Fibroblast of lung (primary cell): Measurements from ENCODE around the gene MESD.

ENCODE experiments used
- CTCF ChIP-seq, 2 donors: IDR thresholded peaks in 1 of 2; conservative IDR thresholded peaks in 1 of 2; 1 replicate in 1 of 2; 2 replicates in 1 of 2; pipeline ENCODE4 v1.5.1; 2011 to 2012; ENCODE audit warnings: low read length in 2 of 2, control low read depth in 1 of 2, inconsistent platforms in 1 of 2, low read depth in 1 of 2, mild to moderate bottlenecking in 1 of 2
- EZH2 ChIP-seq: IDR thresholded peaks from 2 replicates; pipeline ENCODE4 v1.5.1; 2012; ENCODE audit warnings: low read length, control low read depth, mild to moderate bottlenecking; ENCODE audit errors: missing control alignments

GRCh38 chr15:80948651-80949292 is 40.8 kb downstream of the MESD start:
- no peak for TF ChIP-seq CTCF (conservative IDR thresholded peaks at IDR 0.05 in 1 of 2, IDR thresholded peaks at IDR 0.05 in 1 of 2; ENCODE audit: low read depth in 1 of 2, low read length in 2 of 2)
- TF ChIP-seq EZH2, result no peak
